IMR-90 (cell line): ENCODE measurements around the gene ANK2. TPM values are rescaled to one million over a fixed set of nuclear protein-coding genes. Genes with fewer than 3 reads are reported as not detected.

Experiments used
- ATAC-seq: fragments of 200-7000 bp; cut with Tn5 transposase; 2 replicates; pipeline ENCODE4 v1.9.1; 2020; ENCODE audit warnings: low read depth, mild to moderate bottlenecking, moderate library complexity
- BruUV-seq: library from RNA; stranded (reverse); fragments of 400-500 nt; replicated peaks from 2 replicates; lab custom pipeline; 2021; lab: Mats Ljungman, UMichigan
- CTCF ChIA-PET: fragments of 300-600 bp; formaldehyde crosslinking; extraction: SDS; loops from one replicate; lab custom pipeline; 2021; ENCODE audit warnings: antibody characterized with exemption; lab: Yijun Ruan, JAX
- POLR2A ChIA-PET: fragments of 300-600 bp; sonication (Branson Sonifier 250); formaldehyde crosslinking; loops from one replicate; lab custom pipeline; 2022; ENCODE audit warnings: antibody characterized with exemption; ENCODE audit not compliant: unreplicated experiment; lab: Charles Lee
- DNase-seq: peaks from one replicate; pipeline ENCODE4 v3.0.0; 2013
- H2AFZ ChIP-seq: replicated peaks from 2 replicates; pipeline ENCODE3; 2013; ENCODE audit warnings: low read length, mild to moderate bottlenecking; ENCODE audit not compliant: poor library complexity
- H2AK5ac ChIP-seq: 2 replicates; pipeline ENCODE4 v1.6.1; 2013; ENCODE audit warnings: low read depth, low read length, inconsistent platforms
- H2AK9ac ChIP-seq: replicated peaks from 2 replicates; pipeline ENCODE3; 2013; ENCODE audit warnings: mild to moderate bottlenecking, low read depth, low read length, moderate library complexity; ENCODE audit not compliant: poor library complexity
- H2BK120ac ChIP-seq: 2 replicates; pipeline ENCODE4 v1.6.1; 2013; ENCODE audit warnings: low read depth, low read length, inconsistent platforms
- H2BK15ac ChIP-seq: 3 replicates; pipeline ENCODE4 v1.6.1; 2013; ENCODE audit warnings: low read depth, low read length, inconsistent platforms
- H2BK20ac ChIP-seq: 2 replicates; pipeline ENCODE4 v1.6.1; 2013; ENCODE audit warnings: low read depth, mild to moderate bottlenecking, inconsistent platforms, low read length, moderate library complexity
- H2BK5ac ChIP-seq: 2 replicates; pipeline ENCODE4 v1.6.1; 2013; ENCODE audit warnings: mild to moderate bottlenecking, low read depth, low read length, inconsistent platforms; ENCODE audit not compliant: poor library complexity, severe bottlenecking
- H3K14ac ChIP-seq: replicated peaks from 2 replicates; pipeline ENCODE4 v1.6.1; 2013; ENCODE audit warnings: low read depth, low read length, inconsistent platforms
- H3K18ac ChIP-seq: 2 replicates; pipeline ENCODE4 v1.6.1; 2013; ENCODE audit warnings: low read depth, low read length, control low read depth
- H3K23ac ChIP-seq: 2 replicates; pipeline ENCODE4 v1.6.1; 2013; ENCODE audit warnings: low read depth, low read length, inconsistent platforms
- H3K27ac ChIP-seq: 2 replicates; pipeline ENCODE4 v1.5.1; 2013; ENCODE audit warnings: mild to moderate bottlenecking, control low read depth, low read length; ENCODE audit not compliant: insufficient read depth
- H3K27me3 ChIP-seq: 2 replicates; pipeline ENCODE4 v1.6.1; 2013; ENCODE audit warnings: low read length; ENCODE audit not compliant: control insufficient read depth, insufficient read depth
- H3K36me3 ChIP-seq: 2 replicates; pipeline ENCODE4 v1.6.1; 2013; ENCODE audit warnings: low read length, mixed read lengths; ENCODE audit not compliant: control insufficient read depth, insufficient read depth
- H3K4ac ChIP-seq: 2 replicates; pipeline ENCODE4 v1.6.1; 2013; ENCODE audit warnings: low read depth, low read length, inconsistent platforms
- H3K4me1 ChIP-seq: 2 replicates; pipeline ENCODE4 v1.6.1; 2013; ENCODE audit warnings: low read length, mixed read lengths; ENCODE audit not compliant: control insufficient read depth, insufficient read depth
- H3K4me2 ChIP-seq: 2 replicates; pipeline ENCODE4 v1.6.1; 2013; ENCODE audit warnings: low read depth, mild to moderate bottlenecking, control low read depth, low read length, moderate library complexity
- H3K4me3 ChIP-seq: 2 replicates; pipeline ENCODE4 v1.5.1; 2013; ENCODE audit warnings: low read depth, mild to moderate bottlenecking, control low read depth, low read length, moderate library complexity; ENCODE audit not compliant: insufficient read depth
- H3K56ac ChIP-seq: 2 replicates; pipeline ENCODE4 v1.6.1; 2013; ENCODE audit warnings: low read length, inconsistent platforms; ENCODE audit not compliant: insufficient read depth; ENCODE audit errors: extremely low read depth
- H3K79me1 ChIP-seq, 2 experiments: 2 replicates each; pipeline ENCODE4 v1.6.1; 2013; ENCODE audit warnings: low read length in 2 of 2, inconsistent platforms in 1 of 2, low read depth in 1 of 2
- H3K9ac ChIP-seq: 2 replicates; pipeline ENCODE4 v1.6.1; 2013; ENCODE audit warnings: low read depth, low read length, control low read depth
- H3K9me1 ChIP-seq: 2 replicates; pipeline ENCODE4 v1.6.1; 2013; ENCODE audit warnings: low read length, inconsistent platforms; ENCODE audit not compliant: insufficient read depth
- H3K9me3 ChIP-seq: 2 replicates; pipeline ENCODE4 v1.6.1; 2013; ENCODE audit warnings: low read length; ENCODE audit not compliant: control insufficient read depth, insufficient read depth
- H4K20me1 ChIP-seq: 2 replicates; pipeline ENCODE4 v1.6.1; 2013; ENCODE audit warnings: low read length, inconsistent platforms; ENCODE audit not compliant: insufficient read depth
- H4K5ac ChIP-seq: 2 replicates; pipeline ENCODE4 v1.6.1; 2013; ENCODE audit warnings: mild to moderate bottlenecking, low read depth, low read length, control low read depth
- H4K8ac ChIP-seq, 2 experiments: 2 replicates each; pipeline ENCODE4 v1.6.1; 2013; ENCODE audit warnings: low read depth in 2 of 2, low read length in 2 of 2, control low read depth in 1 of 2, inconsistent platforms in 1 of 2
- H4K91ac ChIP-seq: 2 replicates; pipeline ENCODE4 v1.6.1; 2013; ENCODE audit warnings: low read depth, low read length, inconsistent platforms; ENCODE audit not compliant: insufficient read depth
- MAFK ChIP-seq: IDR thresholded peaks from 2 replicates; pipeline ENCODE4 v1.6.1; 2012; ENCODE audit warnings: low read depth, low read length, improper control_type of control experiment
- MXI1 ChIP-seq: IDR thresholded peaks from 2 replicates; pipeline ENCODE4 v1.6.1; 2012; ENCODE audit warnings: low read depth, mild to moderate bottlenecking, low read length, moderate library complexity, borderline replicate concordance
- WGBS, 2 experiments: methylation state at CpG; one replicate each; pipeline versions ENCODE4 v1.1.5 to v1.1.7; 2013; ENCODE audit warnings: missing lambda C conversion rate in 2 of 2; ENCODE audit not compliant: insufficient read length in 1 of 2; ENCODE audit errors: extremely low coverage in 2 of 2; 5-methylcytosine and 5-hydroxymethylcytosine counted together
- dilution Hi-C: fragments of 300-500 bp; cut with HindIII; formaldehyde crosslinking; loops from one replicate; pipeline ENCODE4 v1.14.3; 2018; ENCODE audit warnings: low sequenced_read_pairs; ENCODE audit not compliant: unreplicated experiment
- in situ Hi-C: fragments of 300-500 bp; cut with MboI; formaldehyde crosslinking; loops from 3 replicates; pipeline ENCODE4 v1.14.3; 2019; ENCODE audit warnings: low sequenced_read_pairs, inconsistent platforms, mixed read lengths
- intact Hi-C: fragments of 100-400 bp; cut with micrococcal nuclease; formaldehyde crosslinking; loops from 2 replicates; pipeline ENCODE4 v1.10.0; 2022
- polyA plus RNA-seq, 3 experiments: library from polyadenylated mRNA; depleted of rRNA; stranded (reverse); fragments of >200 nt; gene quantifications; 2 replicates each; pipeline ENCODE4 v1.2.3, GENCODE V29; 2012; ENCODE audit warnings: low replicate concordance in 1 of 3
- total RNA-seq: library from RNA; depleted of rRNA; stranded (reverse); fragments of >200 nt; gene quantifications from 2 replicates; pipeline ENCODE4 v1.2.3, GENCODE V29; 2012

The ANK2 gene
- total and polyA plus RNA-seq, 2 of the 4 experiments (the other 2 are of a cell fraction): 0.82 to 6.6 TPM

GRCh38 chr4:113356453-113356852 is 307.0 kb downstream of the ANK2 start:
- H3K4me2 ChIP-seq: no peak overlapping the region
- H2BK5ac ChIP-seq: no peak overlapping the region
- H3K4ac ChIP-seq: no peak overlapping the region
- WGBS, 2 experiments: no CpG with 5 or more reads among the region's 3 CpGs
- dilution Hi-C loops (no loop called here), intact Hi-C loops (no loop called here), in situ Hi-C loops (no loop called here)
- H2BK120ac ChIP-seq: no peak overlapping the region
- BruUV-seq: no TSS peak
- peak; percentile 99 for TF ChIP-seq MAFK
- TF ChIP-seq MXI1: no peak
- no peak overlapping the region for H3K27ac ChIP-seq
- H2AK5ac ChIP-seq: no peak overlapping the region
- H3K9me3 ChIP-seq: peaks cover 8% of the 10 kb centered on the region
- no peak overlapping the region for H4K8ac ChIP-seq
- H3K4me3 ChIP-seq: no peak overlapping the region
- POLR2A ChIA-PET: interaction anchor here (0.5 kb wide), 1 partner anchor 544 kb away, joined by 3 read pairs; no protein-coding TSS in a partner anchor
- CTCF ChIA-PET: no interaction called here
- no peak overlapping the region for H2AFZ ChIP-seq
- H3K9ac ChIP-seq: no peak overlapping the region
- H3K27me3 ChIP-seq: peaks cover 32% of the 10 kb centered on the region
- no peaks in the 10 kb centered on the region for H3K36me3 ChIP-seq
- H2BK20ac ChIP-seq: no peak overlapping the region
- no peak overlapping the region for H4K5ac ChIP-seq
- peak overlapping the region; percentile 38; the same call in 1 of the 2 replicates for H3K18ac ChIP-seq
- no peak for ATAC-seq
- H3K23ac ChIP-seq: no peak overlapping the region
- no peaks in the 10 kb centered on the region for H3K79me1 ChIP-seq
- DNase-seq: no peak
- no peak overlapping the region for H2AK9ac ChIP-seq
- peaks cover 7% of the 10 kb centered on the region for H3K4me1 ChIP-seq
- H2BK15ac ChIP-seq: no peak overlapping the region
- H3K14ac ChIP-seq: no peak overlapping the region
- H3K9me1 ChIP-seq: 0 out of 2 replicates have a peak, but pooled peaks cover 3% of the 10 kb centered on the region
- no peak overlapping the region for H3K56ac ChIP-seq
- H4K91ac ChIP-seq: no peak overlapping the region
- no peaks in the 10 kb centered on the region; the same call in 1 of the 2 replicates for H4K20me1 ChIP-seq
